Measurements from ENCODE around the gene TACC3.

The TACC3 gene

GRCh38 chr4:1768367-1769034 is 47.2 kb downstream of the TACC3 start:
- ChIA-PET CTCF (interaction anchor here (0.8 to 3.0 kb wide), 5 partner anchors 9 to 130 kb away, joined by 3 to 23 read pairs (median 4); no protein-coding TSS in a partner anchor), POLR2A (interaction anchor here (0.9 to 1.2 kb wide), 7 partner anchors 9 to 77 kb away, joined by 3 to 12 read pairs (median 4); partner anchors contain the start of genes FGFR3 and SLBP)
- no peak overlapping the region for H3K27ac ChIP-seq (ENCODE audit: extremely low read depth, low read depth, low read length)
- no peaks in the 10 kb centered on the region for H3K4me1 ChIP-seq (ENCODE audit: control insufficient read depth, insufficient read depth, low read length)
- H3K36me3 ChIP-seq (ENCODE audit: control insufficient read depth in 2 of 2, insufficient read depth in 1 of 2, low read length in 2 of 2) = no peaks in the 10 kb centered on the region
- no peaks in the 10 kb centered on the region for H3K9me3 ChIP-seq (ENCODE audit: control insufficient read depth, insufficient read depth, low read depth, low read length)
- TF ChIP-seq OSR2 (tag by site-specific recombination; IDR thresholded peaks at IDR 0.05) = no peak
- peak; percentile 84 for TF ChIP-seq ZNF335 (tag by site-specific recombination; conservative IDR thresholded peaks at IDR 0.05)
- TF ChIP-seq SALL2 (tag by site-specific recombination; IDR thresholded peaks at IDR 0.05; ENCODE audit: borderline replicate concordance) = no peak
- TF ChIP-seq GLIS1 (tag by site-specific recombination; IDR thresholded peaks at IDR 0.05) = peak; percentile 36; the same call in 1 of the 2 replicates
- TF ChIP-seq GLIS2 (tag by site-specific recombination; IDR thresholded peaks at IDR 0.05) = 0 out of 2 replicates have a peak, but pooled peaks have one; percentile 43
- 0 out of 2 replicates have a peak, but pooled peaks have one; percentile 18 for TF ChIP-seq ZFHX2 (tag by site-specific recombination; conservative IDR thresholded peaks at IDR 0.05)
- no peak overlapping the region for H3K4me3 ChIP-seq (ENCODE audit: low read depth, low read length)

- Histone ChIP-seq H3K4me1 (ENCODE audit: control insufficient read depth, insufficient read depth, low read length) (no peaks in the 10 kb centered on the region), H3K36me3 (ENCODE audit: control insufficient read depth in 2 of 2, insufficient read depth in 1 of 2, low read length in 2 of 2) (no peaks in the 10 kb centered on the region), H3K4me3 (ENCODE audit: low read depth, low read length) (no peak overlapping the region), H3K27ac (ENCODE audit: extremely low read depth, low read depth, low read length) (no peak overlapping the region), H3K9me3 (ENCODE audit: control insufficient read depth, insufficient read depth, low read depth, low read length) (no peaks in the 10 kb centered on the region)
- CTCF ChIA-PET = interaction anchor here (0.6 kb wide), 1 partner anchor 305 kb away, joined by 5 read pairs; no protein-coding TSS in a partner anchor
- TF ChIP-seq SP3 (tag by site-specific recombination; IDR thresholded peaks at IDR 0.05) = no peak
- TF ChIP-seq PBX3 (CRISPR knock-in tag; IDR thresholded peaks at IDR 0.05) = no peak
- TF ChIP-seq ZNF645 (tag by site-specific recombination; IDR thresholded peaks at IDR 0.05) = no peak
- TF ChIP-seq ZNF600 (tag by site-specific recombination; IDR thresholded peaks at IDR 0.05) = no peak
- no peak for TF ChIP-seq TRIM28 (IDR thresholded peaks at IDR 0.05; ENCODE audit: borderline replicate concordance, low read length)
- no peak for TF ChIP-seq ZSCAN4 (tag by site-specific recombination; IDR thresholded peaks at IDR 0.05)
- TF ChIP-seq OVOL3 (tag by site-specific recombination; IDR thresholded peaks at IDR 0.05) = no peak
- no peak for TF ChIP-seq ZNF426 (tag by site-specific recombination; IDR thresholded peaks at IDR 0.05)
- no peak for TF ChIP-seq ZNF350 (tag by site-specific recombination; IDR thresholded peaks at IDR 0.05)
- no peak for TF ChIP-seq ZNF660 (tag by site-specific recombination; IDR thresholded peaks at IDR 0.05)
- TF ChIP-seq, protein P1, sequence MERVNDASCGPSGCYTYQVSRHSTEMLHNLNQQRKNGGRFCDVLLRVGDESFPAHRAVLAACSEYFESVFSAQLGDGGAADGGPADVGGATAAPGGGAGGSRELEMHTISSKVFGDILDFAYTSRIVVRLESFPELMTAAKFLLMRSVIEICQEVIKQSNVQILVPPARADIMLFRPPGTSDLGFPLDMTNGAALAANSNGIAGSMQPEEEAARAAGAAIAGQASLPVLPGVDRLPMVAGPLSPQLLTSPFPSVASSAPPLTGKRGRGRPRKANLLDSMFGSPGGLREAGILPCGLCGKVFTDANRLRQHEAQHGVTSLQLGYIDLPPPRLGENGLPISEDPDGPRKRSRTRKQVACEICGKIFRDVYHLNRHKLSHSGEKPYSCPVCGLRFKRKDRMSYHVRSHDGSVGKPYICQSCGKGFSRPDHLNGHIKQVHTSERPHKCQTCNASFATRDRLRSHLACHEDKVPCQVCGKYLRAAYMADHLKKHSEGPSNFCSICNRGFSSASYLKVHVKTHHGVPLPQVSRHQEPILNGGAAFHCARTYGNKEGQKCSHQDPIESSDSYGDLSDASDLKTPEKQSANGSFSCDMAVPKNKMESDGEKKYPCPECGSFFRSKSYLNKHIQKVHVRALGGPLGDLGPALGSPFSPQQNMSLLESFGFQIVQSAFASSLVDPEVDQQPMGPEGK (tag by site-specific recombination; IDR thresholded peaks at IDR 0.05) = no peak
- TF ChIP-seq, protein P2, sequence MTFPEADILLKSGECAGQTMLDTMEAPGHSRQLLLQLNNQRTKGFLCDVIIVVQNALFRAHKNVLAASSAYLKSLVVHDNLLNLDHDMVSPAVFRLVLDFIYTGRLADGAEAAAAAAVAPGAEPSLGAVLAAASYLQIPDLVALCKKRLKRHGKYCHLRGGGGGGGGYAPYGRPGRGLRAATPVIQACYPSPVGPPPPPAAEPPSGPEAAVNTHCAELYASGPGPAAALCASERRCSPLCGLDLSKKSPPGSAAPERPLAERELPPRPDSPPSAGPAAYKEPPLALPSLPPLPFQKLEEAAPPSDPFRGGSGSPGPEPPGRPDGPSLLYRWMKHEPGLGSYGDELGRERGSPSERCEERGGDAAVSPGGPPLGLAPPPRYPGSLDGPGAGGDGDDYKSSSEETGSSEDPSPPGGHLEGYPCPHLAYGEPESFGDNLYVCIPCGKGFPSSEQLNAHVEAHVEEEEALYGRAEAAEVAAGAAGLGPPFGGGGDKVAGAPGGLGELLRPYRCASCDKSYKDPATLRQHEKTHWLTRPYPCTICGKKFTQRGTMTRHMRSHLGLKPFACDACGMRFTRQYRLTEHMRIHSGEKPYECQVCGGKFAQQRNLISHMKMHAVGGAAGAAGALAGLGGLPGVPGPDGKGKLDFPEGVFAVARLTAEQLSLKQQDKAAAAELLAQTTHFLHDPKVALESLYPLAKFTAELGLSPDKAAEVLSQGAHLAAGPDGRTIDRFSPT (tag by site-specific recombination; IDR thresholded peaks at IDR 0.05) = no peak
- TF ChIP-seq ZNF792 (tag by site-specific recombination; IDR thresholded peaks at IDR 0.05) = no peak
- no peak for TF ChIP-seq ZNF596 (tag by site-specific recombination; IDR thresholded peaks at IDR 0.05)
- TF ChIP-seq ZNF138 (tag by site-specific recombination; IDR thresholded peaks at IDR 0.05; ENCODE audit: borderline replicate concordance) = no peak
- TF ChIP-seq, protein P3, sequence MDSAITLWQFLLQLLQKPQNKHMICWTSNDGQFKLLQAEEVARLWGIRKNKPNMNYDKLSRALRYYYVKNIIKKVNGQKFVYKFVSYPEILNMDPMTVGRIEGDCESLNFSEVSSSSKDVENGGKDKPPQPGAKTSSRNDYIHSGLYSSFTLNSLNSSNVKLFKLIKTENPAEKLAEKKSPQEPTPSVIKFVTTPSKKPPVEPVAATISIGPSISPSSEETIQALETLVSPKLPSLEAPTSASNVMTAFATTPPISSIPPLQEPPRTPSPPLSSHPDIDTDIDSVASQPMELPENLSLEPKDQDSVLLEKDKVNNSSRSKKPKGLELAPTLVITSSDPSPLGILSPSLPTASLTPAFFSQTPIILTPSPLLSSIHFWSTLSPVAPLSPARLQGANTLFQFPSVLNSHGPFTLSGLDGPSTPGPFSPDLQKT (IDR thresholded peaks at IDR 0.05; ENCODE audit: borderline replicate concordance, low read depth, low read length) = no peak
- TF ChIP-seq ZNF19 (tag by site-specific recombination; IDR thresholded peaks at IDR 0.05; ENCODE audit: low read depth) = no peak
- TF ChIP-seq ZSCAN16 (tag by site-specific recombination; IDR thresholded peaks at IDR 0.05) = no peak
- POLR2A ChIA-PET = no interaction called here
Measured at GRCh38 chr4:1769692-1770091, 48.4 kb downstream of the TACC3 start.

All from HEK293 (cell line).